ENCODE results near the gene ANKH.

Gene ANKH

DNA sequence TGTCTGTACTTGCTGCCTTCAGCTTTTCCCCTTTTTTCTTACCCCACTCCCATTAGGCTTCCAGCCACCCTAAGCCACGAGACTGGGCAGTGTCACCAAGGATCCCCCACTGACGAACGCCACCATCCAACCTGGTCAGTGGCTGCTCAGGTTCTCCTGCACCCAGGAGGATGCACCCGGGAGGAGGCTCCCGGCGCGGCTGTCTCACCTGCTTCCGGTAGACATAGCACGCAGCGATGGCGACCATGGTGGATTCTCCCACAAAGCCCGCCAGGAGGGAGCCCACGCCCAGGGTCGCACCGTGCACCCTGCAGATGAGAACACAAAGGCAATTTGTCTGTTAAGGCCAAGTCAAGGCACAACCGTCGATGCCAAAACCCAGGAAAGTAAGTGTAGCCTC is 158.9 kb downstream of the ANKH start:
- no peaks in the 10 kb centered on the region for H3K4me1 ChIP-seq (ENCODE audit: insufficient read depth, poor library complexity, severe bottlenecking)
- no peak overlapping the region for H3K4me3 ChIP-seq (ENCODE audit: severe bottlenecking)
- TF ChIP-seq, protein P1, sequence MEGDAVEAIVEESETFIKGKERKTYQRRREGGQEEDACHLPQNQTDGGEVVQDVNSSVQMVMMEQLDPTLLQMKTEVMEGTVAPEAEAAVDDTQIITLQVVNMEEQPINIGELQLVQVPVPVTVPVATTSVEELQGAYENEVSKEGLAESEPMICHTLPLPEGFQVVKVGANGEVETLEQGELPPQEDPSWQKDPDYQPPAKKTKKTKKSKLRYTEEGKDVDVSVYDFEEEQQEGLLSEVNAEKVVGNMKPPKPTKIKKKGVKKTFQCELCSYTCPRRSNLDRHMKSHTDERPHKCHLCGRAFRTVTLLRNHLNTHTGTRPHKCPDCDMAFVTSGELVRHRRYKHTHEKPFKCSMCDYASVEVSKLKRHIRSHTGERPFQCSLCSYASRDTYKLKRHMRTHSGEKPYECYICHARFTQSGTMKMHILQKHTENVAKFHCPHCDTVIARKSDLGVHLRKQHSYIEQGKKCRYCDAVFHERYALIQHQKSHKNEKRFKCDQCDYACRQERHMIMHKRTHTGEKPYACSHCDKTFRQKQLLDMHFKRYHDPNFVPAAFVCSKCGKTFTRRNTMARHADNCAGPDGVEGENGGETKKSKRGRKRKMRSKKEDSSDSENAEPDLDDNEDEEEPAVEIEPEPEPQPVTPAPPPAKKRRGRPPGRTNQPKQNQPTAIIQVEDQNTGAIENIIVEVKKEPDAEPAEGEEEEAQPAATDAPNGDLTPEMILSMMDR (IDR thresholded peaks at IDR 0.05; ENCODE audit: poor library complexity, severe bottlenecking): no peak
- H3K9me3 ChIP-seq (ENCODE audit: severe bottlenecking): peaks cover 2% of the 10 kb centered on the region
- H3K36me3 ChIP-seq (ENCODE audit: low read depth): peaks cover 59% of the 10 kb centered on the region
- ATAC-seq (ENCODE audit: low read depth) (no peak), DNase-seq (ENCODE audit: low spot score) (no peak)
- no peak overlapping the region for H3K27ac ChIP-seq (ENCODE audit: poor library complexity, severe bottlenecking)
- H3K27me3 ChIP-seq (ENCODE audit: insufficient read depth, poor library complexity, severe bottlenecking): no peaks in the 10 kb centered on the region

- Histone ChIP-seq H3K4me3 (ENCODE audit: severe bottlenecking) (no peak overlapping the region), H3K27me3 (ENCODE audit: insufficient read depth, poor library complexity, severe bottlenecking) (no peaks in the 10 kb centered on the region), H3K4me1 (ENCODE audit: insufficient read depth, poor library complexity, severe bottlenecking) (no peaks in the 10 kb centered on the region), H3K36me3 (ENCODE audit: low read depth) (peaks cover 62% of the 10 kb centered on the region), H3K9me3 (ENCODE audit: severe bottlenecking) (peaks cover 2% of the 10 kb centered on the region), H3K27ac (ENCODE audit: poor library complexity, severe bottlenecking) (no peak overlapping the region)
- TF ChIP-seq, protein P1 (IDR thresholded peaks at IDR 0.05; ENCODE audit: poor library complexity, severe bottlenecking): no peak
- ATAC-seq (ENCODE audit: low read depth) (no peak), DNase-seq (ENCODE audit: low spot score) (no peak)
Measured at GRCh38 chr5:14712131-14712530, 159.4 kb downstream of the ANKH start.

- DNase-seq (ENCODE audit: low spot score) (no peak), ATAC-seq (ENCODE audit: low read depth) (no peak)
- TF ChIP-seq, protein P1 (IDR thresholded peaks at IDR 0.05; ENCODE audit: poor library complexity, severe bottlenecking): no peak
- peaks cover 2% of the 10 kb centered on the region for H3K9me3 ChIP-seq (ENCODE audit: severe bottlenecking)
- H3K27me3 ChIP-seq (ENCODE audit: insufficient read depth, poor library complexity, severe bottlenecking): no peaks in the 10 kb centered on the region
- H3K27ac ChIP-seq (ENCODE audit: poor library complexity, severe bottlenecking): no peak overlapping the region
- peaks cover 66% of the 10 kb centered on the region for H3K36me3 ChIP-seq (ENCODE audit: low read depth)
- H3K4me3 ChIP-seq (ENCODE audit: severe bottlenecking): no peak overlapping the region
- H3K4me1 ChIP-seq (ENCODE audit: insufficient read depth, poor library complexity, severe bottlenecking): peaks cover 5% of the 10 kb centered on the region
Measured at GRCh38 chr5:14710313-14710994, 161.1 kb downstream of the ANKH start.

DNA sequence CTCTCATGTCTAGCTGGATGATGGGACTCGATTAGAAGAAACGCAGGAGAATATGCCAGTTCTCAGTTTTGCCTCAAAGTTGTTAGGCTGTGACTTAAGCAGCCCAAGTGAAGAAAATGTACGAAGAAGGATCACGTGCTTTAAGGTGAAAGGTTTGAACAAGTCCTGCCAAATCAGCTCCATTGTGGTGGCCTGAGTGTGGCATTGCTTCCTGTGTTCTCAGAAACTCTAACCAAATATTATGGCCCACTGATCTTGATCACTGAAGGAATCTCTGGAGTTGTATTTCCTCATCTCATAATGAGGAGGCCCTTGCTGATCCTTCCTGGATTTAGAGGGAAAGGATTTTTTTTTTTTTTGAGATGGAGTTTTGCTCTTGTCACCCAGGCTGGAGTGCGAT is 163.0 kb downstream of the ANKH start:
- Histone ChIP-seq H3K27ac (ENCODE audit: poor library complexity, severe bottlenecking) (no peak overlapping the region), H3K27me3 (ENCODE audit: insufficient read depth, poor library complexity, severe bottlenecking) (no peaks in the 10 kb centered on the region), H3K4me1 (ENCODE audit: insufficient read depth, poor library complexity, severe bottlenecking) (peaks cover 5% of the 10 kb centered on the region), H3K4me3 (ENCODE audit: severe bottlenecking) (no peak overlapping the region), H3K36me3 (ENCODE audit: low read depth) (peaks cover 69% of the 10 kb centered on the region), H3K9me3 (ENCODE audit: severe bottlenecking) (peaks cover 2% of the 10 kb centered on the region)
- no peak for DNase-seq (ENCODE audit: low spot score)
- ATAC-seq (ENCODE audit: low read depth): no peak
- TF ChIP-seq, protein P1 (IDR thresholded peaks at IDR 0.05; ENCODE audit: poor library complexity, severe bottlenecking): no peak

- no peak for DNase-seq (ENCODE audit: low spot score)
- H3K36me3 ChIP-seq (ENCODE audit: low read depth): peaks cover 70% of the 10 kb centered on the region
- H3K4me3 ChIP-seq (ENCODE audit: severe bottlenecking): no peak overlapping the region
- TF ChIP-seq, protein P1 (IDR thresholded peaks at IDR 0.05; ENCODE audit: poor library complexity, severe bottlenecking): no peak
- H3K27me3 ChIP-seq (ENCODE audit: insufficient read depth, poor library complexity, severe bottlenecking): no peaks in the 10 kb centered on the region
- peaks cover 2% of the 10 kb centered on the region for H3K9me3 ChIP-seq (ENCODE audit: severe bottlenecking)
- H3K4me1 ChIP-seq (ENCODE audit: insufficient read depth, poor library complexity, severe bottlenecking): peaks cover 5% of the 10 kb centered on the region
- no peak overlapping the region for H3K27ac ChIP-seq (ENCODE audit: poor library complexity, severe bottlenecking)
- ATAC-seq (ENCODE audit: low read depth): no peak
Measured at GRCh38 chr5:14707811-14708390, 163.7 kb downstream of the ANKH start.

Measured in RWPE2 (cell line).